PC-3 (cell line): Measurements from ENCODE around the gene IFI27L1.

Experiments used
- CTCF ChIP-seq: fragments of 300-600 bp; sonication (generic); conservative IDR thresholded peaks from 2 replicates; pipeline ENCODE4 v1.5.1; 2017; ENCODE audit warnings: antibody characterized with exemption, low read depth, mild to moderate bottlenecking, low read length
- EZH2 ChIP-seq: fragments of 300-600 bp; sonication (generic); IDR thresholded peaks from one replicate; pipeline ENCODE4 v1.6.1; 2017; ENCODE audit warnings: antibody characterized with exemption, mild to moderate bottlenecking, low read length; ENCODE audit not compliant: unreplicated experiment

- TF ChIP-seq CTCF, result no peak
- no peak for TF ChIP-seq EZH2
Measured at GRCh38 chr14:94045101-94045500, 36.0 kb upstream of the IFI27L1 start.
